CD14-positive monocyte (primary cell): ENCODE measurements around the gene NLRP3. TPM values are rescaled to one million over a fixed set of nuclear protein-coding genes. Genes with fewer than 3 reads are reported as not detected.
"Not testable (repeated sequence)": the region's sequence is repeated elsewhere in the genome, so short reads cannot be mapped to it uniquely, and the experiment has no call there.

Experiments
- DNase-seq, 3 donors: peaks; one replicate each; pipeline ENCODE4 v3.0.0-alpha.2; 2011 to 2022
- H2AFZ ChIP-seq: 2 replicates; pipeline ENCODE4 v1.6.0; 2012; ENCODE audit warnings: mild to moderate bottlenecking, low read depth, low read length, inconsistent platforms; ENCODE audit not compliant: insufficient read depth, poor library complexity, severe bottlenecking
- H3K27ac ChIP-seq, 2 donors: 1 replicate in 1 of 2; 2 replicates in 1 of 2; pipeline ENCODE4 v1.5.1; 2012 to 2013; ENCODE audit warnings: low read length in 2 of 2, control low read depth in 1 of 2, inconsistent platforms in 1 of 2, low read depth in 1 of 2, mild to moderate bottlenecking in 1 of 2
- H3K27me3 ChIP-seq, 2 donors: one replicate each; pipeline versions ENCODE4 v1.6.0 to v1.6.1; 2011 to 2013; ENCODE audit warnings: low read length in 2 of 2; ENCODE audit not compliant: control insufficient read depth in 2 of 2, insufficient read depth in 2 of 2
- H3K36me3 ChIP-seq, 2 donors: replicated peaks in 1 of 2; 1 replicate in 1 of 2; 2 replicates in 1 of 2; pipeline versions ENCODE4 v1.5.1 to v1.6.1; 2012 to 2013; ENCODE audit warnings: low read length in 2 of 2, control low read depth in 1 of 2, inconsistent platforms in 1 of 2, mild to moderate bottlenecking in 1 of 2; ENCODE audit not compliant: insufficient read depth in 2 of 2, control insufficient read depth in 1 of 2
- H3K4me1 ChIP-seq, 2 donors: 1 replicate in 1 of 2; 2 replicates in 1 of 2; pipeline versions ENCODE4 v1.5.1 to v1.6.1; 2012 to 2013; ENCODE audit warnings: low read length in 2 of 2, control low read depth in 1 of 2, inconsistent platforms in 1 of 2, mild to moderate bottlenecking in 1 of 2, moderate library complexity in 1 of 2; ENCODE audit not compliant: insufficient read depth in 2 of 2, control insufficient read depth in 1 of 2
- H3K4me2 ChIP-seq: replicated peaks from 2 replicates; pipeline ENCODE3; 2012; ENCODE audit warnings: low read length, moderate library complexity, mild to moderate bottlenecking; ENCODE audit not compliant: poor library complexity, severe bottlenecking; ENCODE audit errors: extremely low read depth
- H3K4me3 ChIP-seq, 3 experiments: fragments of 200-600 bp in 1 of 3; sonication (generic) in 1 of 3; replicated peaks in 1 of 3; 1 replicate in 2 of 3; 2 replicates in 1 of 3; pipeline ENCODE4 v1.5.1; 2011 to 2013; ENCODE audit warnings: low read length in 3 of 3, mild to moderate bottlenecking in 3 of 3, control low read depth in 2 of 3, low read depth in 2 of 3, inconsistent platforms in 1 of 3, moderate library complexity in 1 of 3
- H3K79me2 ChIP-seq: 2 replicates; pipeline ENCODE4 v1.6.0; 2012; ENCODE audit warnings: mild to moderate bottlenecking, control low read depth, inconsistent platforms, low read length, moderate library complexity; ENCODE audit not compliant: insufficient read depth
- H3K9ac ChIP-seq: 2 replicates; pipeline ENCODE4 v1.6.0; 2017; ENCODE audit warnings: low read length, mild to moderate bottlenecking; ENCODE audit not compliant: insufficient read depth, poor library complexity, severe bottlenecking
- H3K9me3 ChIP-seq, 2 donors: replicated peaks in 1 of 2; 1 replicate in 1 of 2; 2 replicates in 1 of 2; pipeline versions ENCODE4 v1.5.1 to v1.6.1; 2012 to 2013; ENCODE audit warnings: low read length in 2 of 2, control low read depth in 1 of 2; ENCODE audit not compliant: control insufficient read depth in 1 of 2, insufficient read depth in 1 of 2
- H4K20me1 ChIP-seq: 2 replicates; pipeline ENCODE4 v1.6.0; 2012; ENCODE audit warnings: mild to moderate bottlenecking, low read length, control low read depth, moderate library complexity; ENCODE audit not compliant: insufficient read depth
- H3K27ac Mint-ChIP-seq, 7 donors: one replicate each; pipeline ENCODE4 v1.8.0; 2020; ENCODE audit warnings: mild to moderate bottlenecking in 7 of 7, mixed read lengths in 7 of 7, moderate library complexity in 6 of 7, inconsistent platforms in 2 of 7
- H3K27me3 Mint-ChIP-seq, 3 donors: one replicate each; pipeline ENCODE4 v1.8.0; 2021 to 2022; ENCODE audit warnings: low read depth in 3 of 3, mild to moderate bottlenecking in 3 of 3, mixed read lengths in 3 of 3, moderate library complexity in 3 of 3, inconsistent platforms in 1 of 3
- H3K36me3 Mint-ChIP-seq, 2 donors: one replicate each; pipeline ENCODE4 v1.8.0; 2020; ENCODE audit warnings: mixed read lengths in 2 of 2, inconsistent platforms in 1 of 2, mild to moderate bottlenecking in 1 of 2
- H3K4me1 Mint-ChIP-seq: one replicate; pipeline ENCODE4 v1.8.0; 2020; ENCODE audit warnings: mild to moderate bottlenecking, mixed read lengths
- H3K4me3 Mint-ChIP-seq, 2 donors: one replicate each; pipeline ENCODE4 v1.8.0; 2020; ENCODE audit warnings: mild to moderate bottlenecking in 2 of 2, mixed read lengths in 2 of 2, moderate library complexity in 1 of 2
- H3K9me3 Mint-ChIP-seq, 7 donors: one replicate each; pipeline ENCODE4 v1.8.0; 2020 to 2022; ENCODE audit warnings: mixed read lengths in 7 of 7, mild to moderate bottlenecking in 6 of 7, moderate library complexity in 6 of 7, inconsistent platforms in 2 of 7
- CTCF ChIP-seq: fragments of 200-600 bp; IDR thresholded peaks from one replicate; pipeline ENCODE4 v1.8.0; 2022; ENCODE audit warnings: antibody characterized with exemption, mild to moderate bottlenecking
- WGBS: methylation state at CpG from one replicate; pipeline ENCODE4 v1.1.5; 2013; ENCODE audit warnings: missing lambda C conversion rate; ENCODE audit not compliant: insufficient coverage; 5-methylcytosine and 5-hydroxymethylcytosine counted together
- intact Hi-C, 2 donors: fragments of 100-400 bp; cut with micrococcal nuclease; formaldehyde crosslinking; loops; one replicate each; pipeline versions ENCODE4 v1.15.0 to v1.15.1; 2023
- polyA plus RNA-seq, 3 donors: library from polyadenylated mRNA; depleted of rRNA in 1 of 3; unstranded in 2 of 3; stranded (reverse) in 1 of 3; fragments of 300-500 nt in 2 of 3; fragments of >200 nt in 1 of 3; fragmentation: Illumina TruSeq in 2 of 3; gene quantifications; 1 replicate in 2 of 3; 2 replicates in 1 of 3; pipeline ENCODE4 v1.2.3, GENCODE V29; 2012 to 2021

NLRP3 gene
- polyA plus RNA-seq, 3 donors, result 56.2 to 400 (median 61.9) TPM

GRCh38 chr1:247469141-247469535, 53.2 kb downstream of the NLRP3 start:
- 96% methylated on average over 4 of the region's 5 CpGs for WGBS
- Mint-ChIP-seq H3K9me3 (peaks cover 0 to 4% (median 0%) of the 10 kb centered on the region in 7 donors), H3K27ac (peak overlapping the region in 1 of 7 donors; percentile 48), H3K27me3 (peaks cover 0 to 8% (median 0%) of the 10 kb centered on the region in 3 donors), H3K36me3 (no peaks in the 10 kb centered on the region), H3K4me3 (no peak overlapping the region), H3K4me1 (peaks cover 9% of the 10 kb centered on the region)
- H3K4me2 ChIP-seq, result no peak overlapping the region
- peaks cover 0 to 4% of the 10 kb centered on the region in 2 donors for H3K4me1 ChIP-seq
- TF ChIP-seq CTCF, result no peak
- H4K20me1 ChIP-seq, result no peaks in the 10 kb centered on the region
- no peaks in the 10 kb centered on the region for H3K36me3 ChIP-seq
- H3K9ac ChIP-seq, result no peak overlapping the region
- no peaks in the 10 kb centered on the region for H3K9me3 ChIP-seq
- no peak overlapping the region for H2AFZ ChIP-seq
- no peak overlapping the region for H3K27ac ChIP-seq
- no peak overlapping the region for H3K4me3 ChIP-seq
- H3K27me3 ChIP-seq, result no peaks in the 10 kb centered on the region
- H3K79me2 ChIP-seq, result no peaks in the 10 kb centered on the region
- no peak for DNase-seq
- intact Hi-C loops, result no loop called here

- H3K27me3 Mint-ChIP-seq, H3K9me3 ChIP-seq, H3K4me3 ChIP-seq, H3K4me1 ChIP-seq, H4K20me1 ChIP-seq, H3K27ac Mint-ChIP-seq, H3K4me3 Mint-ChIP-seq, H3K9ac ChIP-seq, DNase-seq, H3K4me1 Mint-ChIP-seq, H3K27me3 ChIP-seq, H3K9me3 Mint-ChIP-seq, H3K79me2 ChIP-seq, H3K4me2 ChIP-seq, H2AFZ ChIP-seq, H3K27ac ChIP-seq, H3K36me3 Mint-ChIP-seq, H3K36me3 ChIP-seq, intact Hi-C loops: not testable (repeated sequence)
- WGBS, result 98% methylated on average over 5 of the region's 16 CpGs
These were observed 55.0 kb downstream of the NLRP3 start for GRCh38 chr1:247470942-247471429.
